Pancreas (tissue), 10 donors: Measurements from ENCODE around the gene STK39. TPM values are rescaled to one million over a fixed set of nuclear protein-coding genes. Genes with fewer than 3 reads are reported as not detected.
A peak's percentile ranks its signal among the peaks of the same experiment; 100 is the strongest.

Experiments
- ATAC-seq, 4 donors: fragments of 200-7000 bp; cut with Tn5 transposase; one replicate each; pipeline versions ENCODE4 v1.8.0 to v1.9.1; 2020; ENCODE audit warnings: mild to moderate bottlenecking in 4 of 4, moderate library complexity in 4 of 4
- DNase-seq, 6 donors: peaks; one replicate each; pipeline ENCODE4 v3.0.0-alpha.2; 2020
- FAIRE-seq: peaks from 2 replicates; lab custom pipeline; 2012; peaks lifted over from hg19 to GRCh38; lab: Jason Lieb, UNC
- H3K27ac ChIP-seq, 4 donors: fragments of 200-600 bp; sonication (generic); 1 replicate in 3 of 4; 2 replicates in 1 of 4; pipeline versions ENCODE4 v1.5.0 to v1.8.0; 2020
- H3K27me3 ChIP-seq, 4 donors: fragments of 200-600 bp; one replicate each; pipeline ENCODE4 v1.8.0; 2021
- H3K36me3 ChIP-seq, 3 donors: fragments of 200-600 bp; sonication (generic) in 1 of 3; one replicate each; pipeline versions ENCODE4 v1.5.0 to v1.8.0; 2020 to 2021
- H3K4me1 ChIP-seq, 3 donors: fragments of 200-600 bp; one replicate each; pipeline ENCODE4 v1.8.0; 2021
- H3K4me3 ChIP-seq, 4 donors: fragments of 200-600 bp; sonication (generic) in 2 of 4; one replicate each; pipeline versions ENCODE4 v1.5.0 to v1.8.0; 2020 to 2021
- H3K9me3 ChIP-seq, 4 donors: fragments of 200-600 bp; one replicate each; pipeline ENCODE4 v1.8.0; 2021
- WGBS, 2 donors: extraction: QIAGEN DNeasy Blood & Tissue Kit; methylation state at CpG; one replicate each; pipeline ENCODE4 v1.1.7; 2013; 5-methylcytosine and 5-hydroxymethylcytosine counted together
- intact Hi-C, 3 donors: fragments of 100-400 bp; cut with DNase I; formaldehyde crosslinking; loops; one replicate each; pipeline versions ENCODE4 v1.11.1 to v1.14.2; 2022
- polyA plus RNA-seq, 2 donors: library from polyadenylated mRNA; stranded (reverse); fragments of 200-250 nt; gene quantifications; one replicate each; pipeline ENCODE4 v1.2.3, GENCODE V29; 2013
- total RNA-seq, 6 donors: library from RNA; stranded (reverse); fragmentation: NEBNext Ultra II Directional in 4 of 6; extraction: Animal tissue kit (Norgen Biotek cat#: 25700) in 4 of 6; gene quantifications; one replicate each; pipeline versions ENCODE4 v1.2.1 to v1.2.4, GENCODE V29; 2021 to 2023
- TF ChIP-seq, protein P1 (sequence below), 4 donors: fragments of 200-600 bp; sonication (generic) in 3 of 4; IDR thresholded peaks; one replicate each; pipeline versions ENCODE4 v1.5.0 to v1.8.0; 2021; ENCODE audit warnings: antibody characterized with exemption in 4 of 4
- donor health status: healthy with polysubstance abuse.
- donor health status: DM: no; HTN: no; CAD: no; lungs with moderate emphysema.
- donor health status: DM: no; HTN: no; CAD: no.
- donor health status: control.
- donor health status: control.
- donor health status: Bipolar disorder and iron deficiency.
- donor health status: DM: yes; HTN: yes; CAD: no.
- donor health status: DM: no; HTN: no; CAD: no.
- donor health status: DM: no; HTN: no; CAD: no.
- donor health status: DM: yes; HTN: yes; CAD: no.

The STK39 gene
- total and polyA plus RNA-seq, 8 donors, result 9.5 to 23.1 (median 15.5) TPM

DNA sequence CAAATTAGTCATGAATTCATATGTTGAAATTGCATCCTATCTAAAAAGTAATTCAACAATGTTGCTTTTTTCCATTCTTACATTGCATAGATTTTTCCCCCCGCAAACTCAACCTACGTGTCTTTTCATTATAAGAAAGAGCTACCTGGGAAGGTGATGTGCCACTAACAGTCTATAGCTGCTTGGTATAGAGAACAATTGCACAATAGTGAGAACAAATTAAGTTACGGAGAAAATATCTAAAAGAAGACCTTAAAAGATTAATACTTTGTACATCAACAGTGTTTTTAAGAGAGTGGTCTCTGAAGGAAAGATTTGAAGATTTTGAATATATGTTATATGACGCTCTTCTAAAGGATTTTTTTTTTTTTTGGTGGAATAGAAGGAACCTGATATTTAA lies 111.8 kb downstream of the STK39 start:
- intact Hi-C loops, result loop anchor here in 1 of 3 donors (5.0 to 10.0 kb wide), 2 partner anchors 109 to 202 kb away; partner anchors contain the start of gene STK39
- no peak overlapping the region for H3K27ac ChIP-seq

DNA sequence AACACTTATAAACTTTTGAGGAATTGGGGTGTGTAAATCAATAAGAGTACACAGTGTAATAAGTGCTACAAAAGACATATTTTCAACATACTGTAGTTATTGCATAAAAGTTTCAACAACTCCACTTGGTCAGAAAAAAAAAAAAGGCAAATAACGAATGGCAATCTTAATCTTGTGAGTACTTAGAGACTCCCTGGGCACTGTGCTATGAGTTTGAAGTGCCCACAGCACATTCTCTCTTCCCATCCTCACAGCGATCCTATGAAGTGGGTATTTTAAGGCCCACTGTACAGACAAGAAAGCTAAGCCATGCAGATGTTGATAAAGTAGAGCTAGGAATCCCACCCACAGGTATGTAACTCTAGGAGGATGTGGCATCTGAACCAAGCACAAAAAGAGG lies 112.3 kb downstream of the STK39 start:
- intact Hi-C loops, result loop anchor here in 1 of 3 donors (5.0 to 10.0 kb wide), 2 partner anchors 110 to 202 kb away; partner anchors contain the start of gene STK39
- Histone ChIP-seq H3K27ac (no peak overlapping the region), H3K4me1 (peaks cover 25 to 28% (median 25%) of the 10 kb centered on the region in 3 donors), H3K27me3 (no peaks in the 10 kb centered on the region), H3K9me3 (no peaks in the 10 kb centered on the region), H3K4me3 (no peak overlapping the region), H3K36me3 (peaks cover 0 to 3% (median 0%) of the 10 kb centered on the region in 3 donors)
- FAIRE-seq (no peak), ATAC-seq (no peak), DNase-seq (no peak)
- TF ChIP-seq, protein P1, sequence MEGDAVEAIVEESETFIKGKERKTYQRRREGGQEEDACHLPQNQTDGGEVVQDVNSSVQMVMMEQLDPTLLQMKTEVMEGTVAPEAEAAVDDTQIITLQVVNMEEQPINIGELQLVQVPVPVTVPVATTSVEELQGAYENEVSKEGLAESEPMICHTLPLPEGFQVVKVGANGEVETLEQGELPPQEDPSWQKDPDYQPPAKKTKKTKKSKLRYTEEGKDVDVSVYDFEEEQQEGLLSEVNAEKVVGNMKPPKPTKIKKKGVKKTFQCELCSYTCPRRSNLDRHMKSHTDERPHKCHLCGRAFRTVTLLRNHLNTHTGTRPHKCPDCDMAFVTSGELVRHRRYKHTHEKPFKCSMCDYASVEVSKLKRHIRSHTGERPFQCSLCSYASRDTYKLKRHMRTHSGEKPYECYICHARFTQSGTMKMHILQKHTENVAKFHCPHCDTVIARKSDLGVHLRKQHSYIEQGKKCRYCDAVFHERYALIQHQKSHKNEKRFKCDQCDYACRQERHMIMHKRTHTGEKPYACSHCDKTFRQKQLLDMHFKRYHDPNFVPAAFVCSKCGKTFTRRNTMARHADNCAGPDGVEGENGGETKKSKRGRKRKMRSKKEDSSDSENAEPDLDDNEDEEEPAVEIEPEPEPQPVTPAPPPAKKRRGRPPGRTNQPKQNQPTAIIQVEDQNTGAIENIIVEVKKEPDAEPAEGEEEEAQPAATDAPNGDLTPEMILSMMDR (IDR thresholded peaks at IDR 0.05), result no peak
- WGBS, 2 donors, result 85% methylated on average over 2 of the region's 2 CpGs

More for the DNA sequence above, 111.8 kb downstream of the STK39 start:
- Histone ChIP-seq H3K36me3 (peaks cover 0 to 3% (median 0%) of the 10 kb centered on the region in 3 donors), H3K4me3 (no peak overlapping the region), H3K9me3 (no peaks in the 10 kb centered on the region), H3K27me3 (no peaks in the 10 kb centered on the region), H3K4me1 (peaks cover 25 to 28% (median 25%) of the 10 kb centered on the region in 3 donors)
- FAIRE-seq (no peak), ATAC-seq (no peak), DNase-seq (no peak)
- TF ChIP-seq, protein P1 (IDR thresholded peaks at IDR 0.05), result no peak
- WGBS, 2 donors, result 94 to 96% methylated on average over 4 of the region's 4 CpGs

DNA sequence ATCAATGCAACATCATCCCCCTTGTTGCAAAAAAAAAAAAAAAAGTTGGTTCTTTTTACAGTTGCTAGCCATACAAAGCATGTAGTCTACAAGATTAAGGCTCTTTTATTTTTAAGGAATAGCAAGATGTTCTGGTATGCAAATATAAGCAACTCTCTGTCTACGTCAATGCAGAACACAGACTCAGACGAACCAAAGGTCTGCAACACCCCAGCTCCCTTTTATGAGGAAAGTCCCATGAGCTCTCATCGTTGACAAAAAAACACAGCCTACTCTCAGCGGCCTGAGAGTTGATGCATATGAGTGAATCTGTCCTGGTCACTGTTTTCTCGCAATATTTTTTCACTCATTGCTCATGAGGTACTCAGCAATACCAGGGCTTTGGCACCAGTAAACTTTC lies 112.9 kb downstream of the STK39 start:
- DNase-seq (no peak), ATAC-seq (no peak), FAIRE-seq (no peak)
- Histone ChIP-seq H3K9me3 (no peaks in the 10 kb centered on the region), H3K36me3 (peaks cover 0 to 3% (median 0%) of the 10 kb centered on the region in 3 donors), H3K4me1 (peaks cover 25 to 28% (median 25%) of the 10 kb centered on the region in 3 donors), H3K27me3 (no peaks in the 10 kb centered on the region), H3K4me3 (no peak overlapping the region), H3K27ac (no peak overlapping the region)
- TF ChIP-seq, protein P1 (IDR thresholded peaks at IDR 0.05), result no peak
- WGBS, 2 donors, result 91% methylated on average over 5 of the region's 5 CpGs
- intact Hi-C loops, result loop anchor here in 1 of 3 donors (10.0 kb wide), 1 partner anchor 110 kb away; the partner anchor contains the start of gene STK39

DNA sequence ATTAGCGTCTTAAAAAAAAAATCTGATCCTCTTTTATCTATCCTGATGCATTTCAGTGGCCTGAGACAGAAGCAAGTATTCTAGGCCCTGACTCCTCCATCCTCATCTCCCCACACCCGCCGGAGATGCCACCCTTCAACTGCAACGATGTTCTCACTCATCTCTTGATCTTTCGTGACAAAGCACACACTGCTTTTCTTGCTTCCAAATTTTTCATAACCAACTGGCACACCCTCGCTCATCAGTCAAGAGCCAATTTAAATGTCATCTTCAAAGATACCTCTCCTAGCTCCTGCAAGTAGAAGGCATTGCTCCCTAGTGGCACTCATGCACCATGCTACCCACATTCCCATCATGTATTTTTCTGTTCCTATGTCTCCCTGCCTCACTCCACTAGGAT lies 115.0 kb downstream of the STK39 start:
- ATAC-seq, result no peak
- peaks cover 8 to 10% (median 9%) of the 10 kb centered on the region in 3 donors for H3K4me1 ChIP-seq
- intact Hi-C loops, result loop anchor here in 1 of 3 donors (10.0 kb wide), 1 partner anchor 112 kb away; the partner anchor contains the start of gene STK39
- TF ChIP-seq, protein P1 (IDR thresholded peaks at IDR 0.05), result no peak
- whole genome bisulfite sequencing, 2 donors, result 96 to 97% methylated on average over 6 of the region's 6 CpGs
- no peak for FAIRE-seq
- no peak for DNase-seq
- H3K36me3 ChIP-seq, result peaks cover 0 to 3% (median 0%) of the 10 kb centered on the region in 3 donors
- H3K27ac ChIP-seq, result no peak overlapping the region
- no peak overlapping the region for H3K4me3 ChIP-seq
- no peaks in the 10 kb centered on the region for H3K27me3 ChIP-seq
- H3K9me3 ChIP-seq, result no peaks in the 10 kb centered on the region

DNA sequence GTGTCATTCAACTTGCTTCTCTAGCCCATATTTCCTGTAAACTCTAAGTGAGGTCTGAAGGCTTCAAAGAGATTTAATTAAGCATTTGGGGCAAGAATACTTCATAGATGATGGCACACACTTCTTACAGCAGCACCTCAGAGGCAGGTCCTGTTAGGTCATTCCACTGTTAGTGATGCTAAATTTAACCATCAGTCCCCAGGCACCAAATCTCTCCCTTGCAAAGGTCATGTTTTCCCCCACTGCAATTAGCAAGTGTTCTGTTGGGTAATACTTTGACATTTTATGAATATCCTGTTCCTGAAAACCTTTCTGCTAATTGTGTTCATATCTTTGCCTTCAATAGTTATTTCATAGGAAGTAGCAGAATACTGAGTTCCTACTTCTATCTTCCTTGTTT lies 117.0 kb downstream of the STK39 start:
- no peaks in the 10 kb centered on the region for H3K27me3 ChIP-seq
- H3K27ac ChIP-seq, result no peak overlapping the region
- intact Hi-C loops, result loop anchor here in 1 of 3 donors (10.0 kb wide), 1 partner anchor 114 kb away; the partner anchor contains the start of gene STK39
- TF ChIP-seq, protein P1 (IDR thresholded peaks at IDR 0.05), result no peak
- peak in 1 of 4 donors; percentile 32 for ATAC-seq
- no peaks in the 10 kb centered on the region for H3K4me1 ChIP-seq
- no peak overlapping the region for H3K4me3 ChIP-seq
- H3K9me3 ChIP-seq, result no peaks in the 10 kb centered on the region
- FAIRE-seq, result no peak
- peaks cover 0 to 3% (median 0%) of the 10 kb centered on the region in 3 donors for H3K36me3 ChIP-seq
- DNase-seq, result no peak
